Neural cell (in vitro differentiated cells): Measurements from ENCODE around the gene EPB41L2. TPM values are rescaled to one million over a fixed set of nuclear protein-coding genes. Genes with fewer than 3 reads are reported as not detected.

Source experiments
- H2AFZ ChIP-seq: fragments of 200-600, 300-800 bp; sonication (generic), shearing (Covaris generic); 2 replicates; pipeline ENCODE4 v1.6.0; 2014; ENCODE audit warnings: low read depth, mild to moderate bottlenecking, antibody characterized with exemption, low read length, moderate library complexity
- H3F3A ChIP-seq: fragments of 200-600 bp; shearing (Covaris generic); 2 replicates; pipeline ENCODE4 v1.6.1; 2016; ENCODE audit warnings: mild to moderate bottlenecking, moderate library complexity, mixed read lengths, antibody characterized with exemption, low read length; ENCODE audit not compliant: insufficient read depth, poor library complexity, severe bottlenecking
- H3K27ac ChIP-seq: fragments of 200-600, 300-800 bp; sonication (generic), shearing (Covaris generic); 2 replicates; pipeline ENCODE4 v1.5.1; 2014; ENCODE audit warnings: mild to moderate bottlenecking, low read length, moderate library complexity
- H3K27me3 ChIP-seq: fragments of 300-800, 200-600 bp; sonication (generic), shearing (Covaris generic); 2 replicates; pipeline ENCODE4 v1.6.0; 2014; ENCODE audit warnings: mild to moderate bottlenecking, low read depth, low read length, moderate library complexity; ENCODE audit not compliant: insufficient read depth
- H3K36me3 ChIP-seq: fragments of 300-800, 200-600 bp; sonication (generic), shearing (Covaris generic); 2 replicates; pipeline ENCODE4 v1.5.1; 2014; ENCODE audit warnings: mild to moderate bottlenecking, antibody characterized with exemption, low read length, moderate library complexity; ENCODE audit not compliant: insufficient read depth
- H3K4me2 ChIP-seq: fragments of 300-800, 200-600 bp; sonication (generic), shearing (Covaris generic); 2 replicates; pipeline ENCODE4 v1.6.0; 2014; ENCODE audit warnings: mild to moderate bottlenecking, low read length
- H3K4me3 ChIP-seq: fragments of 300-800, 200-600 bp; sonication (generic), shearing (Covaris generic); 2 replicates; pipeline ENCODE4 v1.5.1; 2014; ENCODE audit warnings: mild to moderate bottlenecking, low read length, moderate library complexity
- H3K79me2 ChIP-seq: fragments of 200-600 bp; shearing (Covaris generic); replicated peaks from 2 replicates; pipeline ENCODE4 v1.6.0; 2014; ENCODE audit warnings: mild to moderate bottlenecking, low read length, moderate library complexity; ENCODE audit not compliant: insufficient read depth
- H3K9ac ChIP-seq: fragments of 300-800, 200-600 bp; sonication (generic), shearing (Covaris generic); 2 replicates; pipeline ENCODE4 v1.6.1; 2016; ENCODE audit warnings: mild to moderate bottlenecking, low read length, mixed read lengths
- H3K9me2 ChIP-seq: fragments of 200-600 bp; shearing (Covaris generic); 2 replicates; pipeline ENCODE4 v1.6.1; 2016; ENCODE audit warnings: mild to moderate bottlenecking, low read length, mixed read lengths; ENCODE audit not compliant: insufficient read depth
- H3K9me3 ChIP-seq: fragments of 200-600, 300-800 bp; sonication (generic), shearing (Covaris generic); 2 replicates; pipeline ENCODE4 v1.6.1; 2016; ENCODE audit warnings: mild to moderate bottlenecking, mixed run types, low read length, moderate library complexity, mixed read lengths
- H4K20me1 ChIP-seq: fragments of 200-600 bp; shearing (Covaris generic); 2 replicates; pipeline ENCODE4 v1.6.1; 2016; ENCODE audit warnings: mild to moderate bottlenecking, mixed run types; ENCODE audit not compliant: insufficient read depth
- EP300 ChIP-seq: fragments of 450-650 bp; conservative IDR thresholded peaks from 2 replicates; pipeline ENCODE4 v1.6.1; 2014; ENCODE audit warnings: antibody characterized with exemption, mild to moderate bottlenecking, moderate library complexity; ENCODE audit not compliant: poor library complexity, severe bottlenecking
- EZH2 ChIP-seq: fragments of 200-600, 300-800 bp; shearing (Covaris generic), sonication (generic); IDR thresholded peaks from 2 replicates; pipeline ENCODE4 v1.6.1; 2014; ENCODE audit warnings: antibody characterized with exemption, low read length, borderline replicate concordance, mild to moderate bottlenecking; ENCODE audit not compliant: insufficient read depth, poor library complexity, severe bottlenecking
- MXI1 ChIP-seq: fragments of 450-650 bp; conservative IDR thresholded peaks from 2 replicates; pipeline ENCODE4 v1.6.1; 2014; ENCODE audit warnings: antibody characterized with exemption, mild to moderate bottlenecking; ENCODE audit not compliant: poor library complexity, severe bottlenecking
- POLR2AphosphoS5 ChIP-seq: IDR thresholded peaks from 2 replicates; pipeline ENCODE4 v1.6.1; 2012
- RAD21 ChIP-seq: fragments of 450-650 bp; conservative IDR thresholded peaks from 2 replicates; pipeline ENCODE4 v1.6.1; 2014; ENCODE audit warnings: antibody characterized with exemption, mild to moderate bottlenecking, moderate library complexity
- SMC3 ChIP-seq: fragments of 450-650 bp; conservative IDR thresholded peaks from 2 replicates; pipeline ENCODE4 v1.6.1; 2014; ENCODE audit warnings: antibody characterized with exemption, mild to moderate bottlenecking, moderate library complexity; ENCODE audit not compliant: poor library complexity
- TAF1 ChIP-seq: IDR thresholded peaks from 2 replicates; pipeline ENCODE4 v1.6.1; 2012; ENCODE audit warnings: low read depth
- polyA plus RNA-seq: library from polyadenylated mRNA; depleted of rRNA; stranded (reverse); fragments of >200 nt; gene quantifications from 2 replicates; pipeline ENCODE4 v1.2.3, GENCODE V29; 2014
- TF ChIP-seq, protein P1 (sequence below): fragments of 450-650 bp; IDR thresholded peaks from 2 replicates; pipeline ENCODE4 v1.5.1; 2014; ENCODE audit warnings: antibody characterized with exemption, mild to moderate bottlenecking, moderate library complexity; ENCODE audit not compliant: poor library complexity, severe bottlenecking
- TF ChIP-seq, protein P2 (sequence below): IDR thresholded peaks from 2 replicates; pipeline ENCODE4 v1.6.1; 2012; ENCODE audit warnings: borderline replicate concordance

EPB41L2 gene
- polyA plus RNA-seq, 1 donor from 2014 or later = 13.5 TPM

DNA sequence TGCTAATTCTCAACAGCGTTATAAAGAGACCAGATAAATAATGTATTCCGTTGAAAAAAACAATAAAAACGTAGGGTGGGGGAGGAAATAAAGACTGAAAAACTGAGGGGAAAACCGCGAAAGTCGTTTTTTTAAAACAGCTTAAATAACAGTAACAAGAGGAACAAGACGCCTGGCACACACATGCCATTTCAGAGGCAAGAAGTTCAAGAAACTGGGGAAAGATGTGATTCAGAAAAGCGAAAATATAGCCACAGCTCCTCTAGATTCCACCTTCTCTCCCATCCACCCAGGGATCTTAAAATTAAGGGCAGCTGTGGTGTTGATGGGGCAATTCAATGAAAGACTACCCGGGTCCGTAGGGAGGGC is 1.3 kb downstream of the EPB41L2 start:
- no peaks in the 10 kb centered on the region for H4K20me1 ChIP-seq

DNA sequence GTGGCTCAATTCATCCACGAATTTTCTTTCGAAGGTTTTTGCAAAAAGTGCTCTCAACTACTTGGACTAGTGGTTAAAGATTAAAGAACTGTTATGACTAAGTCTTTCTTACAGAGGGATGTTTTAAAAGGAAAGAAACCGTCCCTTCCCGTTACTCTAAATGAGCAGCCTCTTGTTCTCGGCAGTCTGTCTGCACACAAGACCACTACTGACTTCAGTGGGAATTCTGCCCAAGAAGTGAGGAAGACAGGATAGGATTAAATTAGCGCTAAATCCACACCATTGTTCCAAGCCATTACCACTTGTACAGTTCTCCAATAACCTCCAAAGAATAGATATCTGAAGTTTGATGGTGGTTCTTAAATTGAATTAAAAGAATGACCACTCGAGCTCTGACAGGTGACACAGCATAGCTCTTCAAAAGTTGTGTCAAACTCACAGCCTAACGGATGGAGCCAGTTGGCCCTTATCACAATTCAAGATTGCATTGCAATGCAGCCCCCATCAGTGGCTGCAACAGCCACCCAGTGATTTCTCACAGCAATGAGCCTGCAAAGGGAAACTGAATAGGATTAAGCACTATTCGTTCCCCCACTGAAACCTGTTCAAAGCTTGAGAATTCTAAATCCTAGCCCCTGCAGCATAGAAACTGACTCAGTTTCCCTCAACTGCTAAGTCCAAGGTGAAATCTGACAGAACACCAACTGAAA is 1.8 kb downstream of the EPB41L2 start:
- Histone ChIP-seq H4K20me1 (no peaks in the 10 kb centered on the region), H3F3A (no peaks in the 10 kb centered on the region), H3K4me2 (no peak overlapping the region), H3K9ac (no peak overlapping the region), H3K36me3 (no peaks in the 10 kb centered on the region), H3K9me3 (no peaks in the 10 kb centered on the region), H2AFZ (no peak overlapping the region), H3K27ac (no peak overlapping the region), H3K27me3 (peaks cover 6% of the 10 kb centered on the region), H3K79me2 (no peaks in the 10 kb centered on the region), H3K9me2 (no peaks in the 10 kb centered on the region), H3K4me3 (peak overlapping the region; percentile 88)
- TF ChIP-seq POLR2AphosphoS5 (no peak), SMC3 (no peak), EP300 (no peak), TAF1 (no peak), EZH2 (no peak), MXI1 (no peak)
- TF ChIP-seq, protein P1, sequence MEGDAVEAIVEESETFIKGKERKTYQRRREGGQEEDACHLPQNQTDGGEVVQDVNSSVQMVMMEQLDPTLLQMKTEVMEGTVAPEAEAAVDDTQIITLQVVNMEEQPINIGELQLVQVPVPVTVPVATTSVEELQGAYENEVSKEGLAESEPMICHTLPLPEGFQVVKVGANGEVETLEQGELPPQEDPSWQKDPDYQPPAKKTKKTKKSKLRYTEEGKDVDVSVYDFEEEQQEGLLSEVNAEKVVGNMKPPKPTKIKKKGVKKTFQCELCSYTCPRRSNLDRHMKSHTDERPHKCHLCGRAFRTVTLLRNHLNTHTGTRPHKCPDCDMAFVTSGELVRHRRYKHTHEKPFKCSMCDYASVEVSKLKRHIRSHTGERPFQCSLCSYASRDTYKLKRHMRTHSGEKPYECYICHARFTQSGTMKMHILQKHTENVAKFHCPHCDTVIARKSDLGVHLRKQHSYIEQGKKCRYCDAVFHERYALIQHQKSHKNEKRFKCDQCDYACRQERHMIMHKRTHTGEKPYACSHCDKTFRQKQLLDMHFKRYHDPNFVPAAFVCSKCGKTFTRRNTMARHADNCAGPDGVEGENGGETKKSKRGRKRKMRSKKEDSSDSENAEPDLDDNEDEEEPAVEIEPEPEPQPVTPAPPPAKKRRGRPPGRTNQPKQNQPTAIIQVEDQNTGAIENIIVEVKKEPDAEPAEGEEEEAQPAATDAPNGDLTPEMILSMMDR = no peak

More for the DNA sequence above, 1.3 kb downstream of the EPB41L2 start:
- Histone ChIP-seq H3K27ac (no peak overlapping the region), H3K9me2 (no peaks in the 10 kb centered on the region), H3K4me2 (peak overlapping the region; percentile 28), H3K9me3 (no peaks in the 10 kb centered on the region), H2AFZ (no peak overlapping the region), H3K27me3 (peaks cover 6% of the 10 kb centered on the region), H3K9ac (peak overlapping the region; percentile 64), H3K4me3 (peak overlapping the region; percentile 88), H3F3A (no peaks in the 10 kb centered on the region), H3K36me3 (no peaks in the 10 kb centered on the region), H3K79me2 (no peaks in the 10 kb centered on the region)
- TF ChIP-seq, protein P2, sequence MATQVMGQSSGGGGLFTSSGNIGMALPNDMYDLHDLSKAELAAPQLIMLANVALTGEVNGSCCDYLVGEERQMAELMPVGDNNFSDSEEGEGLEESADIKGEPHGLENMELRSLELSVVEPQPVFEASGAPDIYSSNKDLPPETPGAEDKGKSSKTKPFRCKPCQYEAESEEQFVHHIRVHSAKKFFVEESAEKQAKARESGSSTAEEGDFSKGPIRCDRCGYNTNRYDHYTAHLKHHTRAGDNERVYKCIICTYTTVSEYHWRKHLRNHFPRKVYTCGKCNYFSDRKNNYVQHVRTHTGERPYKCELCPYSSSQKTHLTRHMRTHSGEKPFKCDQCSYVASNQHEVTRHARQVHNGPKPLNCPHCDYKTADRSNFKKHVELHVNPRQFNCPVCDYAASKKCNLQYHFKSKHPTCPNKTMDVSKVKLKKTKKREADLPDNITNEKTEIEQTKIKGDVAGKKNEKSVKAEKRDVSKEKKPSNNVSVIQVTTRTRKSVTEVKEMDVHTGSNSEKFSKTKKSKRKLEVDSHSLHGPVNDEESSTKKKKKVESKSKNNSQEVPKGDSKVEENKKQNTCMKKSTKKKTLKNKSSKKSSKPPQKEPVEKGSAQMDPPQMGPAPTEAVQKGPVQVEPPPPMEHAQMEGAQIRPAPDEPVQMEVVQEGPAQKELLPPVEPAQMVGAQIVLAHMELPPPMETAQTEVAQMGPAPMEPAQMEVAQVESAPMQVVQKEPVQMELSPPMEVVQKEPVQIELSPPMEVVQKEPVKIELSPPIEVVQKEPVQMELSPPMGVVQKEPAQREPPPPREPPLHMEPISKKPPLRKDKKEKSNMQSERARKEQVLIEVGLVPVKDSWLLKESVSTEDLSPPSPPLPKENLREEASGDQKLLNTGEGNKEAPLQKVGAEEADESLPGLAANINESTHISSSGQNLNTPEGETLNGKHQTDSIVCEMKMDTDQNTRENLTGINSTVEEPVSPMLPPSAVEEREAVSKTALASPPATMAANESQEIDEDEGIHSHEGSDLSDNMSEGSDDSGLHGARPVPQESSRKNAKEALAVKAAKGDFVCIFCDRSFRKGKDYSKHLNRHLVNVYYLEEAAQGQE = no peak
- TF ChIP-seq RAD21 (no peak), TAF1 (no peak), EZH2 (no peak), MXI1 (no peak), EP300 (no peak), SMC3 (no peak), POLR2AphosphoS5 (no peak)
- TF ChIP-seq, protein P1 = no peak
